ENCODE measurements around the gene ADAMTS2. TPM values are rescaled to one million over a fixed set of nuclear protein-coding genes. Genes with fewer than 3 reads are reported as not detected.

Gene ADAMTS2
- total and polyA plus RNA-seq, 2 of the 8 experiments (the other 6 are each of a cell fraction or from before 2014, with no cell fraction given) = 6.6 to 7.3 TPM

- TF ChIP-seq CHD7 (IDR thresholded peaks at IDR 0.05; ENCODE audit: insufficient replicate concordance, low read length) (no peak), RNF2 (IDR thresholded peaks at IDR 0.05; ENCODE audit: borderline replicate concordance, low read depth, low read length, missing control alignments, poor library complexity, severe bottlenecking) (no peak), NRF1 (IDR thresholded peaks at IDR 0.05; ENCODE audit: low read depth, low read length) (no peak), SP2 (IDR thresholded peaks at IDR 0.05; ENCODE audit: low read length) (no peak), SIX5 (IDR thresholded peaks at IDR 0.05; ENCODE audit: low read depth, low read length) (no peak), SP1 (IDR thresholded peaks at IDR 0.05; ENCODE audit: low read depth, low read length) (no peak), TAF7 (optimal IDR thresholded peaks at IDR 0.05; ENCODE audit: borderline replicate concordance, low read depth, low read length) (no peak), ZNF274 (IDR thresholded peaks at IDR 0.05; ENCODE audit: borderline replicate concordance, extremely low read depth, low read length) (no peak)
- TF ChIP-seq, protein P1, sequence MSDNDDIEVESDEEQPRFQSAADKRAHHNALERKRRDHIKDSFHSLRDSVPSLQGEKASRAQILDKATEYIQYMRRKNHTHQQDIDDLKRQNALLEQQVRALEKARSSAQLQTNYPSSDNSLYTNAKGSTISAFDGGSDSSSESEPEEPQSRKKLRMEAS (IDR thresholded peaks at IDR 0.05) = no peak
Measured at GRCh38 chr5:179319123-179319522, 26.1 kb downstream of the ADAMTS2 start (continued).
